WI38 (cell line): ENCODE results near the gene FMO2.

Experiments used
- H3K4me3 ChIP-seq: 2 replicates; pipeline ENCODE4 v1.5.1; 2011; ENCODE audit warnings: low read depth, mild to moderate bottlenecking, control low read depth, low read length
- CTCF ChIP-seq: IDR thresholded peaks from 2 replicates; pipeline ENCODE4 v1.5.1; 2012; ENCODE audit warnings: low read depth, mild to moderate bottlenecking, control low read depth, low read length

Gene FMO2

GRCh38 chr1:171141688-171142415, 43.2 kb upstream of the FMO2 start:
- H3K4me3 ChIP-seq, result no peak overlapping the region
- TF ChIP-seq CTCF, result no peak

GRCh38 chr1:171142416-171143385, 42.4 kb upstream of the FMO2 start:
- no peak for TF ChIP-seq CTCF
- H3K4me3 ChIP-seq, result no peak overlapping the region

GRCh38 chr1:171150156-171150555, 34.9 kb upstream of the FMO2 start:
- H3K4me3 ChIP-seq, result no peak overlapping the region
- TF ChIP-seq CTCF, result no peak

- no peak for TF ChIP-seq CTCF
- H3K4me3 ChIP-seq, result no peak overlapping the region
These were observed 32.6 kb upstream of the FMO2 start for GRCh38 chr1:171152549-171152948.

- no peak overlapping the region for H3K4me3 ChIP-seq
- no peak for TF ChIP-seq CTCF
These were observed 29.6 kb upstream of the FMO2 start for GRCh38 chr1:171155484-171155883.

GRCh38 chr1:171158096-171158495, 27.0 kb upstream of the FMO2 start:
- no peak for TF ChIP-seq CTCF
- no peak overlapping the region for H3K4me3 ChIP-seq

GRCh38 chr1:171158551-171158950, 26.5 kb upstream of the FMO2 start:
- TF ChIP-seq CTCF, result no peak
- no peak overlapping the region for H3K4me3 ChIP-seq
